MM.1S (cell line): ENCODE results near the gene PIK3R1.

Source experiments
- CTCF ChIP-seq: fragments of 300-600 bp; sonication (generic); IDR thresholded peaks from 2 replicates; pipeline ENCODE4 v1.5.1; 2016; ENCODE audit warnings: antibody characterized with exemption, low read length, mixed read lengths
- EZH2phosphoT487 ChIP-seq: fragments of 300-600 bp; sonication (generic); IDR thresholded peaks from 2 replicates; pipeline ENCODE4 v1.6.1; 2018; ENCODE audit warnings: antibody characterized with exemption, low read length

- TF ChIP-seq EZH2phosphoT487 = no peak
- no peak for TF ChIP-seq CTCF
Measured at GRCh38 chr5:68180121-68181038, 35.2 kb upstream of the PIK3R1 start.
